GM23248 (cell line): Measurements from ENCODE around the gene CCDC85C.

Source experiments
- EZH2 ChIP-seq: fragments of 200-600 bp; sonication (generic); IDR thresholded peaks from 2 replicates; pipeline ENCODE4 v1.6.1; 2018; ENCODE audit warnings: antibody characterized with exemption, mild to moderate bottlenecking; ENCODE audit not compliant: insufficient read depth, poor library complexity, severe bottlenecking
- EZH2phosphoT487 ChIP-seq: fragments of 200-600 bp; sonication (generic); IDR thresholded peaks from 2 replicates; pipeline ENCODE4 v1.6.1; 2018; ENCODE audit warnings: antibody characterized with exemption, moderate library complexity, mild to moderate bottlenecking, low read depth; ENCODE audit not compliant: insufficient read depth

DNA sequence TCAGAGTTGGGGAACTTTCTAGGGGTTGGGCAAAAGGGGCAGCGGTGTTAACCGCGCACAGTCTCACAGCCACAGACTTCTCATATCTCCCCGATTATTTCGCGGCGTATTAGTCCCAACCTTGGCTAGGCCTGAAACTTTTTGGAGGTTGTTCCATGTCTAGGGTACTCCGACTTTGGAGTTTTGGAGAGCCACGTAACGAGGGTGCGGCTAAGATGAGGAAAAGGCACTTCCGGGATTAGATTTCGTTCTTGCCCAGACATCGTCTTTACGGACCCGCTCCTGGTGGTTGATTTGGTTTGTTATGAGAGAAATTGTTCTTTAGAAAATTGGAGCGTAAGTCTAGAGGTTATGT is 122.3 kb downstream of the CCDC85C start:
- no peak for TF ChIP-seq EZH2
- no peak for TF ChIP-seq EZH2phosphoT487
